Measurements from ENCODE around the gene TMBIM4. TPM values are rescaled to one million over a fixed set of nuclear protein-coding genes. Genes with fewer than 3 reads are reported as not detected.
"Not testable (repeated sequence)": the region's sequence is repeated elsewhere in the genome, so short reads cannot be mapped to it uniquely, and the experiment has no call there.

The TMBIM4 gene
- total RNA-seq, 2 donors from 2014 or later = 242 to 337 TPM

DNA sequence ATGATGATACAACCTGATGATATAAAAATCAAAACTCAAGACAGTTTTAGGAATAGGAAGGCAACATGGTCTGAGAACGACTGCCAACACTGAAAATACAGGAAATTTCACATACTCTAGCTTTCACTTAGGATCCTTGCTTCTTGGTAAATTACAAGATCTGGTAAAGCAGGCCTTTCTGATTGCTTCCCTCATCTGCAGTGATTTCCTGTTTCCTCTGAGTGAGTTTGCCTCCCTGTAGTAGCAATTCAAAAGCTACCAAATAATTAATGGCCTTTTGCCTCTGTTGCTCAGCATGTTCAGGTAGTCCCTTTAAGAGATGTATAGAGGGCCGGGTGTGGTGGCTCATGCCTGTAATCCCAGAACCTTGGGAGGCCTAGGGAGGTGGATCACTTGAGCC is 17.2 kb upstream of the TMBIM4 start:
- Histone ChIP-seq H3K4me3 (no peak overlapping the region), H3K36me3 (no peaks in the 10 kb centered on the region), H3K27ac (no peak overlapping the region), H3K27me3 (replicated peaks; ENCODE audit: insufficient read depth) (no peaks in the 10 kb centered on the region), H3K4me1 (replicated peaks) (no peaks in the 10 kb centered on the region), H3K9me3 (no peaks in the 10 kb centered on the region)
- intact Hi-C loops (cut with DNase I) = loop anchor here (10.0 kb wide), 2 partner anchors 48 to 1078 kb away; partner anchors contain the start of gene CAND1
- 87% methylated on average over 2 of the region's 2 CpGs for WGBS
- TF ChIP-seq, protein P1, sequence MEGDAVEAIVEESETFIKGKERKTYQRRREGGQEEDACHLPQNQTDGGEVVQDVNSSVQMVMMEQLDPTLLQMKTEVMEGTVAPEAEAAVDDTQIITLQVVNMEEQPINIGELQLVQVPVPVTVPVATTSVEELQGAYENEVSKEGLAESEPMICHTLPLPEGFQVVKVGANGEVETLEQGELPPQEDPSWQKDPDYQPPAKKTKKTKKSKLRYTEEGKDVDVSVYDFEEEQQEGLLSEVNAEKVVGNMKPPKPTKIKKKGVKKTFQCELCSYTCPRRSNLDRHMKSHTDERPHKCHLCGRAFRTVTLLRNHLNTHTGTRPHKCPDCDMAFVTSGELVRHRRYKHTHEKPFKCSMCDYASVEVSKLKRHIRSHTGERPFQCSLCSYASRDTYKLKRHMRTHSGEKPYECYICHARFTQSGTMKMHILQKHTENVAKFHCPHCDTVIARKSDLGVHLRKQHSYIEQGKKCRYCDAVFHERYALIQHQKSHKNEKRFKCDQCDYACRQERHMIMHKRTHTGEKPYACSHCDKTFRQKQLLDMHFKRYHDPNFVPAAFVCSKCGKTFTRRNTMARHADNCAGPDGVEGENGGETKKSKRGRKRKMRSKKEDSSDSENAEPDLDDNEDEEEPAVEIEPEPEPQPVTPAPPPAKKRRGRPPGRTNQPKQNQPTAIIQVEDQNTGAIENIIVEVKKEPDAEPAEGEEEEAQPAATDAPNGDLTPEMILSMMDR (IDR thresholded peaks at IDR 0.05) = no peak
- no peak for TF ChIP-seq POLR2A (IDR thresholded peaks at IDR 0.05)
- no peak for TF ChIP-seq POLR2AphosphoS5 (IDR thresholded peaks at IDR 0.05)
- DNase-seq (ENCODE audit: low spot score) = no peak

DNA sequence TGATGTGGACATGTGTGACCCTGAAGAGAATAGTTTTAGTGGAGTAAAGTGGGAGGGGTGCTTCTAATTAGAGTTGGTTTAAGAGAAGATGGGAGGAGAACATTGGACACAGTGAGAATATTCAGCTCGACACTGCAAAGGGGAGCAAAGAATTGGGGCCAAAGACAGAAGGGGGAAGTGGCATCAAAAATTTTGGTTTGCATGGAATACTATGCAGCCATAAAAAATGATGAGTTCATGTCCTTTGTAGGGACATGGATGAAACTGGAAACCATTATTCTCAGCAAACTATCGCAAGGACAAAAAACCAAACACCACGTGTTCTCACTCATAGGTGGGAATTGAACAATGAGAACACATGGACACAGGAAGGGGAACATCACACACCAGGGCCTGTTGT is 15.0 kb upstream of the TMBIM4 start:
- not testable (repeated sequence) for H3K27ac ChIP-seq; H3K36me3 ChIP-seq; H3K27me3 ChIP-seq (replicated peaks; ENCODE audit: insufficient read depth); H3K4me1 ChIP-seq (replicated peaks); H3K4me3 ChIP-seq; H3K9me3 ChIP-seq; DNase-seq (ENCODE audit: low spot score)
- intact Hi-C loops (cut with DNase I) = loop anchor here (10.0 kb wide), 2 partner anchors 50 to 1080 kb away; partner anchors contain the start of gene CAND1
- 94% methylated on average over 3 of the region's 3 CpGs for WGBS

GRCh38 chr12:66182956-66183355 is 13.2 kb upstream of the TMBIM4 start:
- no peak for DNase-seq (ENCODE audit: low spot score)
- Histone ChIP-seq H3K27me3 (replicated peaks; ENCODE audit: insufficient read depth) (no peaks in the 10 kb centered on the region), H3K36me3 (no peaks in the 10 kb centered on the region), H3K27ac (no peak overlapping the region), H3K4me3 (no peak overlapping the region), H3K4me1 (replicated peaks) (no peaks in the 10 kb centered on the region), H3K9me3 (no peaks in the 10 kb centered on the region)
- 78% methylated on average over 3 of the region's 3 CpGs for WGBS
- intact Hi-C loops (cut with DNase I) = loop anchor here (10.0 kb wide), 2 partner anchors 52 to 1082 kb away; partner anchors contain the start of gene CAND1
- TF ChIP-seq, protein P1 (IDR thresholded peaks at IDR 0.05) = no peak
- TF ChIP-seq POLR2A (IDR thresholded peaks at IDR 0.05) (no peak), POLR2AphosphoS5 (IDR thresholded peaks at IDR 0.05) (no peak)

GRCh38 chr12:66176105-66176900 is 6.5 kb upstream of the TMBIM4 start:
- 48% methylated on average over 1 of the region's 1 CpG for whole genome bisulfite sequencing
- no peaks in the 10 kb centered on the region for H3K4me1 ChIP-seq (replicated peaks)
- no peaks in the 10 kb centered on the region for H3K27me3 ChIP-seq (replicated peaks; ENCODE audit: insufficient read depth)
- no peak for TF ChIP-seq POLR2A (IDR thresholded peaks at IDR 0.05)
- TF ChIP-seq, protein P1 (IDR thresholded peaks at IDR 0.05) = no peak
- TF ChIP-seq POLR2AphosphoS5 (IDR thresholded peaks at IDR 0.05) = no peak
- DNase-seq (ENCODE audit: low spot score) = no peak
- no peaks in the 10 kb centered on the region for H3K9me3 ChIP-seq
- H3K4me3 ChIP-seq = no peak overlapping the region
- intact Hi-C loops (cut with DNase I) = no loop called here
- H3K27ac ChIP-seq = no peak overlapping the region
- no peaks in the 10 kb centered on the region for H3K36me3 ChIP-seq

GRCh38 chr12:66174391-66175325 is 4.9 kb upstream of the TMBIM4 start:
- H3K27ac ChIP-seq; H3K36me3 ChIP-seq; intact Hi-C loops (cut with DNase I); H3K4me3 ChIP-seq; DNase-seq (ENCODE audit: low spot score); H3K9me3 ChIP-seq; H3K27me3 ChIP-seq (replicated peaks; ENCODE audit: insufficient read depth); H3K4me1 ChIP-seq (replicated peaks): not testable (repeated sequence)
- 93% methylated on average over 35 of the region's 54 CpGs for WGBS

All from prostate gland (tissue), 2 donors.